ENCODE results near the gene STT3B.
"Not testable (repeated sequence)": the region's sequence is repeated elsewhere in the genome, so short reads cannot be mapped to it uniquely, and the experiment has no call there.

- TF ChIP-seq CTCF, POLR2A (IDR thresholded peaks at IDR 0.05): not testable (repeated sequence)
Measured at GRCh38 chr3:31506515-31506914, 26.2 kb upstream of the STT3B start.

Data from right lobe of liver (tissue), 4 donors.